Measurements from ENCODE around the gene SQOR. TPM values are rescaled to one million over a fixed set of nuclear protein-coding genes. Genes with fewer than 3 reads are reported as not detected.

Gene SQOR
- polyA plus RNA-seq, 3 donors: 78.9 to 292 (median 232) TPM

GRCh38 chr15:45729141-45729540 lies 94.3 kb downstream of the SQOR start:
- H3K36me3 ChIP-seq (replicated peaks in 1 of 2; ENCODE audit: control insufficient read depth in 1 of 2, insufficient read depth in 2 of 2, low read length in 2 of 2): no peaks in the 10 kb centered on the region
- Mint-ChIP-seq H3K9me3 (peaks cover 0 to 2% (median 0%) of the 10 kb centered on the region in 7 donors), H3K27ac (no peak overlapping the region), H3K36me3 (no peaks in the 10 kb centered on the region), H3K4me1 (no peaks in the 10 kb centered on the region), H3K27me3 (ENCODE audit: low read depth in 3 of 3) (peaks cover 18 to 25% (median 19%) of the 10 kb centered on the region in 3 donors), H3K4me3 (no peak overlapping the region)
- peaks cover 0 to 5% of the 10 kb centered on the region in 2 donors for H3K27me3 ChIP-seq (ENCODE audit: control insufficient read depth in 2 of 2, insufficient read depth in 2 of 2, low read length in 2 of 2)
- no peak overlapping the region for H3K4me2 ChIP-seq (replicated peaks; ENCODE audit: extremely low read depth, low read length, poor library complexity, severe bottlenecking)
- no peak overlapping the region for H3K9ac ChIP-seq (ENCODE audit: insufficient read depth, low read length, poor library complexity, severe bottlenecking)
- H3K9me3 ChIP-seq (replicated peaks in 1 of 2; ENCODE audit: control insufficient read depth in 1 of 2, insufficient read depth in 1 of 2, low read length in 2 of 2): no peaks in the 10 kb centered on the region
- H3K4me1 ChIP-seq (ENCODE audit: control insufficient read depth in 1 of 2, insufficient read depth in 2 of 2, low read length in 2 of 2): no peaks in the 10 kb centered on the region
- DNase-seq: no peak
- H4K20me1 ChIP-seq (ENCODE audit: insufficient read depth, low read length): no peaks in the 10 kb centered on the region
- no peaks in the 10 kb centered on the region for H3K79me2 ChIP-seq (ENCODE audit: insufficient read depth, low read length)
- H2AFZ ChIP-seq (ENCODE audit: insufficient read depth, low read depth, low read length, poor library complexity, severe bottlenecking): no peak overlapping the region
- WGBS (ENCODE audit: insufficient coverage): no CpG with 5 or more reads among the region's 7 CpGs
- no peak overlapping the region for H3K4me3 ChIP-seq (replicated peaks in 1 of 3; ENCODE audit: low read depth in 2 of 3, low read length in 3 of 3)
- intact Hi-C loops (cut with micrococcal nuclease): no loop called here
- no peak for TF ChIP-seq CTCF (IDR thresholded peaks at IDR 0.05)
- H3K27ac ChIP-seq (ENCODE audit: low read depth in 1 of 2, low read length in 2 of 2): no peak overlapping the region

- Histone ChIP-seq H3K27ac (ENCODE audit: low read depth in 1 of 2, low read length in 2 of 2) (no peak overlapping the region), H3K36me3 (replicated peaks in 1 of 2; ENCODE audit: control insufficient read depth in 1 of 2, insufficient read depth in 2 of 2, low read length in 2 of 2) (no peaks in the 10 kb centered on the region), H4K20me1 (ENCODE audit: insufficient read depth, low read length) (no peaks in the 10 kb centered on the region), H3K4me1 (ENCODE audit: control insufficient read depth in 1 of 2, insufficient read depth in 2 of 2, low read length in 2 of 2) (no peaks in the 10 kb centered on the region), H3K9me3 (replicated peaks in 1 of 2; ENCODE audit: control insufficient read depth in 1 of 2, insufficient read depth in 1 of 2, low read length in 2 of 2) (no peaks in the 10 kb centered on the region), H3K27me3 (ENCODE audit: control insufficient read depth in 2 of 2, insufficient read depth in 2 of 2, low read length in 2 of 2) (no peaks in the 10 kb centered on the region), H3K79me2 (ENCODE audit: insufficient read depth, low read length) (no peaks in the 10 kb centered on the region), H3K9ac (ENCODE audit: insufficient read depth, low read length, poor library complexity, severe bottlenecking) (no peak overlapping the region), H3K4me3 (replicated peaks in 1 of 3; ENCODE audit: low read depth in 2 of 3, low read length in 3 of 3) (no peak overlapping the region), H2AFZ (ENCODE audit: insufficient read depth, low read depth, low read length, poor library complexity, severe bottlenecking) (no peak overlapping the region), H3K4me2 (replicated peaks; ENCODE audit: extremely low read depth, low read length, poor library complexity, severe bottlenecking) (no peak overlapping the region)
- TF ChIP-seq CTCF (IDR thresholded peaks at IDR 0.05): no peak
- Mint-ChIP-seq H3K36me3 (no peaks in the 10 kb centered on the region), H3K27me3 (ENCODE audit: low read depth in 3 of 3) (peaks cover 17 to 23% (median 21%) of the 10 kb centered on the region in 3 donors), H3K27ac (no peak overlapping the region), H3K4me3 (no peak overlapping the region), H3K9me3 (peaks cover 0 to 2% (median 0%) of the 10 kb centered on the region in 7 donors), H3K4me1 (no peaks in the 10 kb centered on the region)
- WGBS (ENCODE audit: insufficient coverage): no CpG with 5 or more reads among the region's 1 CpG
- no peak for DNase-seq
- intact Hi-C loops (cut with micrococcal nuclease): no loop called here
Observed at GRCh38 chr15:45731343-45731742, 96.5 kb downstream of the SQOR start.
